ENCODE results near the gene BAMBI.

The BAMBI gene

GRCh38 chr10:28676968-28677887 lies at the start of gene BAMBI:
Gene BAMBI, plus strand, starts transcription at chr10:28677521. Its CDS starts 377 bp downstream, at chr10:28677898.
- FAIRE-seq (no peak), DNase-seq (ENCODE audit: insufficient read length, low spot score) (no peak)
- peak; percentile 25 for TF ChIP-seq CTCF (IDR thresholded peaks at IDR 0.05; ENCODE audit: insufficient read depth, missing control alignments)

GRCh38 chr10:28628184-28628893 lies 49.0 kb upstream of the BAMBI start:
- peak; percentile 82 for FAIRE-seq
- TF ChIP-seq CTCF (IDR thresholded peaks at IDR 0.05; ENCODE audit: insufficient read depth, missing control alignments), result peak; percentile 90
- DNase-seq (ENCODE audit: insufficient read length, low spot score), result peak; percentile 56

GRCh38 chr10:28631896-28632583 lies 45.3 kb upstream of the BAMBI start:
- FAIRE-seq, result no peak
- DNase-seq (ENCODE audit: insufficient read length, low spot score), result no peak
- TF ChIP-seq CTCF (IDR thresholded peaks at IDR 0.05; ENCODE audit: insufficient read depth, missing control alignments), result no peak

- FAIRE-seq (no peak), DNase-seq (ENCODE audit: insufficient read length, low spot score) (no peak)
- no peak for TF ChIP-seq CTCF (IDR thresholded peaks at IDR 0.05; ENCODE audit: insufficient read depth, missing control alignments)
These were observed 44.8 kb upstream of the BAMBI start for GRCh38 chr10:28632584-28632945.

GRCh38 chr10:28633750-28634149 lies 43.6 kb upstream of the BAMBI start:
- DNase-seq (ENCODE audit: insufficient read length, low spot score) (no peak), FAIRE-seq (no peak)
- TF ChIP-seq CTCF (IDR thresholded peaks at IDR 0.05; ENCODE audit: insufficient read depth, missing control alignments), result no peak

- FAIRE-seq (peak; percentile 96), DNase-seq (ENCODE audit: insufficient read length, low spot score) (peak; percentile 29)
- no peak for TF ChIP-seq CTCF (IDR thresholded peaks at IDR 0.05; ENCODE audit: insufficient read depth, missing control alignments)
These were observed 40.0 kb upstream of the BAMBI start for GRCh38 chr10:28637346-28637745.
